Nephron (organoid): ENCODE measurements around the gene ITGA1.

ENCODE experiments used
- H3K27ac Mint-ChIP-seq, 3 experiments: 2 replicates each; pipeline ENCODE4 v1.8.0; 2020; ENCODE audit warnings: mixed read lengths in 3 of 3, mild to moderate bottlenecking in 2 of 3, moderate library complexity in 1 of 3
- H3K27me3 Mint-ChIP-seq: 2 replicates; pipeline ENCODE4 v1.8.0; 2021; ENCODE audit warnings: low read depth, mild to moderate bottlenecking, moderate library complexity, mixed read lengths
- H3K36me3 Mint-ChIP-seq: 2 replicates; pipeline ENCODE4 v1.8.0; 2020; ENCODE audit warnings: low read depth, mixed read lengths
- H3K4me1 Mint-ChIP-seq: 2 replicates; pipeline ENCODE4 v1.8.0; 2020; ENCODE audit warnings: mixed read lengths
- H3K4me3 Mint-ChIP-seq, 3 experiments: 2 replicates each; pipeline ENCODE4 v1.8.0; 2020; ENCODE audit warnings: mild to moderate bottlenecking in 3 of 3, mixed read lengths in 3 of 3, moderate library complexity in 2 of 3
- H3K9me3 Mint-ChIP-seq: 2 replicates; pipeline ENCODE4 v1.8.0; 2020; ENCODE audit warnings: mixed read lengths
- TF ChIP-seq, protein P1 (sequence below), 3 experiments: fragments of 200-600 bp; sonication (generic); IDR thresholded peaks; one replicate each; pipeline ENCODE4 v1.5.0; 2021; ENCODE audit warnings: antibody characterized with exemption in 3 of 3; ENCODE audit not compliant: unreplicated experiment in 3 of 3

ITGA1 gene

DNA sequence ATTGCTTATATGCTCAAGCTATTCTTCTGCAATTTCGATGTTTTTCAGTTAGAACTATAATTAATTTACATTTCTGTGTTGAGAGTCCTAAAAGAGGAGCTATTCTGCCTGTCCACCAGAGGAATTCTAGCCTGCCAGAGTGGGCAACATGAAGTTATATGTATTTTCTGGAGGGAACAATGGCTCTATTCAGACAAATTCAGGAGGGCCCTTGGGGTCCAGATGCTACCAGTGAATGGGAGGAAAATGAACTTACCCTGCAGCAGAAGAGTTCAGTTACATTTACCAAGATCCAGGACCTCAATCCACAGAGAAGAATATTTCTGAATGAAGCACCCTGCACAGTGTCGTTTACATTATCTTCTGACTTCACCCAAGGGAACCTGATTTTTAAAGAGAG is 80.7 kb downstream of the ITGA1 start:
- peaks cover 4% of the 10 kb centered on the region for H3K36me3 Mint-ChIP-seq
- H3K4me1 Mint-ChIP-seq: peaks cover 35% of the 10 kb centered on the region
- no peaks in the 10 kb centered on the region for H3K9me3 Mint-ChIP-seq
- TF ChIP-seq, protein P1, sequence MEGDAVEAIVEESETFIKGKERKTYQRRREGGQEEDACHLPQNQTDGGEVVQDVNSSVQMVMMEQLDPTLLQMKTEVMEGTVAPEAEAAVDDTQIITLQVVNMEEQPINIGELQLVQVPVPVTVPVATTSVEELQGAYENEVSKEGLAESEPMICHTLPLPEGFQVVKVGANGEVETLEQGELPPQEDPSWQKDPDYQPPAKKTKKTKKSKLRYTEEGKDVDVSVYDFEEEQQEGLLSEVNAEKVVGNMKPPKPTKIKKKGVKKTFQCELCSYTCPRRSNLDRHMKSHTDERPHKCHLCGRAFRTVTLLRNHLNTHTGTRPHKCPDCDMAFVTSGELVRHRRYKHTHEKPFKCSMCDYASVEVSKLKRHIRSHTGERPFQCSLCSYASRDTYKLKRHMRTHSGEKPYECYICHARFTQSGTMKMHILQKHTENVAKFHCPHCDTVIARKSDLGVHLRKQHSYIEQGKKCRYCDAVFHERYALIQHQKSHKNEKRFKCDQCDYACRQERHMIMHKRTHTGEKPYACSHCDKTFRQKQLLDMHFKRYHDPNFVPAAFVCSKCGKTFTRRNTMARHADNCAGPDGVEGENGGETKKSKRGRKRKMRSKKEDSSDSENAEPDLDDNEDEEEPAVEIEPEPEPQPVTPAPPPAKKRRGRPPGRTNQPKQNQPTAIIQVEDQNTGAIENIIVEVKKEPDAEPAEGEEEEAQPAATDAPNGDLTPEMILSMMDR (IDR thresholded peaks at IDR 0.05; ENCODE audit: unreplicated experiment in 3 of 3): no peak
- no peaks in the 10 kb centered on the region for H3K27me3 Mint-ChIP-seq
- no peak overlapping the region for H3K27ac Mint-ChIP-seq
- no peak overlapping the region for H3K4me3 Mint-ChIP-seq

DNA sequence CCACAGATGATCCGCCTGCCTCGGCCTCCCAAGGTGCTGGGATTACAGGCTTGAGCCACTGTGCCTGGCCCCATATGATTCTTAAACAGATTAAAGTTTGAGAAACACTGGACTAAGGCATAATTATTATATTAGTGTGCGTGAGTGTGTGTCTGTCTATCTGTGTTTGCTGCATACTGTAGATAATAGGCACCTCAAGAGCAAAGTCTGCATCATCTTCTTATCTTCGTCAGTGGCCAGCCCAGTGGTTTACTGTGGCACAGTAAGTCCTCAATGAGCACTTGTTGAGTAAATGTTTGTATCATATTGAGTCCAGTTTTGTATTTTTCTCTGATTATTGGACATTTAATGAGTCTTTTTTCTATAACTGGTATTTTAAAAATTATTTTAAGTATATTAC is 81.7 kb downstream of the ITGA1 start:
- Mint-ChIP-seq H3K9me3 (no peaks in the 10 kb centered on the region), H3K27me3 (no peaks in the 10 kb centered on the region), H3K4me1 (peaks cover 26% of the 10 kb centered on the region), H3K36me3 (peaks cover 3% of the 10 kb centered on the region), H3K27ac (no peak overlapping the region), H3K4me3 (no peak overlapping the region)
- TF ChIP-seq, protein P1 (IDR thresholded peaks at IDR 0.05; ENCODE audit: unreplicated experiment in 3 of 3): no peak

DNA sequence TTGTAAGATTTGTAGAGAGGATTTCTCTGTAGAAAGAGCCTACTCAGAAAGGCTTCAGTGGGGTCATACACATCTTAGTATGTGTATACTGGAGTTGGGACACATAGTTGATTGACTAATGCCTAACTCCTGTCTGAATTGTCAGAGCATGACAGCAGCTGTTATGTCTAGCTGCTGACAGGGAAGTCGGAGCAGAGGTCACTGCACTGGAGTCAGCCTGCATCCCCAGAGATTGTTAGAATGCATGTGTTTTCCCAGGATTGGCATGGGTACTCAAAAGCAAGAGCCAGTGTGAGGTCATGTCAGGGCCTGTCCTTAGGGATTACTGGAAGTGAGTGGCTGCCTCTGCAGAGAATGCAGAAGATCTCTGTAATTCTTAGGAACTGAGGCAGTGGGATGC is 82.7 kb downstream of the ITGA1 start:
- Mint-ChIP-seq H3K36me3 (no peaks in the 10 kb centered on the region), H3K27me3 (no peaks in the 10 kb centered on the region), H3K4me1 (peaks cover 21% of the 10 kb centered on the region), H3K27ac (peak overlapping the region; percentile 60 to 68 (median 61)), H3K4me3 (no peak overlapping the region), H3K9me3 (no peaks in the 10 kb centered on the region)
- TF ChIP-seq, protein P1 (IDR thresholded peaks at IDR 0.05; ENCODE audit: unreplicated experiment in 3 of 3): no peak

DNA sequence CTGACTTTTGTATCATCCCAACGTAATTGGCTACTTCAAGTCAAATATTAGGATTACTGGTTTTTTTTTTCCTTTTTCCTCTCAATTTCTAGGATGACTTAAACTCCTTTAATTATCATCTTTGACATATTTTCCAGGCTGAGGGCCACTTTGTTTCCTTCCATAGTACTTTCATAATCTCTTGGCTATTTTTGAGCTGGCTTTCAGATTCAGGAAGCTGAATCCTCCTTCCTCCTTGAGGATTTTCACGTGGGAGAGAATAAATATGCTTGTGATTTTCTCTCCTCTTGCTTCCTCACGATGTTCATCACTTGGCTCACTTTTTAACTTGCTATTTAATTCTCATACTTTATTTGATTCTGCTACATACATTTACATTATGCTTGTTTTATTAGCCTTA is 88.1 kb downstream of the ITGA1 start:
- Mint-ChIP-seq H3K27me3 (peaks cover 3% of the 10 kb centered on the region), H3K27ac (no peak overlapping the region), H3K4me3 (no peak overlapping the region), H3K4me1 (peaks cover 32% of the 10 kb centered on the region), H3K36me3 (no peaks in the 10 kb centered on the region), H3K9me3 (no peaks in the 10 kb centered on the region)
- TF ChIP-seq, protein P1 (IDR thresholded peaks at IDR 0.05; ENCODE audit: unreplicated experiment in 3 of 3): no peak

DNA sequence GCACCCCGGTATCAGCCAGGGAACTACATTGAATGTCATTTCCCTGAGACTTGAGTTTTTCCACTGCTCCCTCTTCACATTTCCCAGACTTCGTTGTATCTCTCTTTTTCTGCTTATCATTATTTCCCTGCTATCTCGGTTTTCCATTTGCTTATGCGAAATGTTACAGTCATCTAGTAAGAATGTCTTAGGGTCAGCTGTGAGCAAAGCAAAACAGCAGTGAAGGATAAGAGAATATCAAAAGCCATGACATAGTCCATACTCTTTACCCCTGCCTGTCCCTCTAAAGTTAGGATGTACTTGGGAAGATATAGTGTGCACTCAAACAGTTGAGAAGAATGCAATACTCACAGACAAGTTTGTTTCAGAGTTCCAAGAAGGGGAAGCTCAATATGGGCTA is 88.7 kb downstream of the ITGA1 start:
- no peaks in the 10 kb centered on the region for H3K36me3 Mint-ChIP-seq
- TF ChIP-seq, protein P1 (IDR thresholded peaks at IDR 0.05; ENCODE audit: unreplicated experiment in 3 of 3): no peak
- H3K4me1 Mint-ChIP-seq: peaks cover 32% of the 10 kb centered on the region
- no peaks in the 10 kb centered on the region for H3K9me3 Mint-ChIP-seq
- H3K27ac Mint-ChIP-seq: peak overlapping the region in 1 of 3 experiments; percentile 10
- no peak overlapping the region for H3K4me3 Mint-ChIP-seq
- H3K27me3 Mint-ChIP-seq: peaks cover 3% of the 10 kb centered on the region

DNA sequence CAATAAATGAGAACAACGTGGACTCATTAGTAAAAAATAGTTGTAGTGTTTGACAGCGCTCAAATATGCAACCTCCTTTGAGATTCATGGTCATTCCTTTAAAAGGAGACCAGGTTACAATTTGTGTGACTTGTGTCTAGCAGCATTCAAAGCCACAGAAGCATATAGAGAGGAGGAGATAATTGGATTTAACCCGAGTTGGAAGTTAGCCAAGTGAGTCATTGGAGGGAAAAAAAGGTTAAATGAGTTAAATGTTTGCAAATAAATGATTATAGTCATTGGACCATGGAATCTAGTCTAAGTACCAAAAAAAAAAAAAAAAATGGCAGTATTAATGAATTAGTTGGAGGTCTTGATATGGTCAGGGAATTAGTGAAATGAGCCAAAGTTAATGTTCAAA is 90.9 kb downstream of the ITGA1 start:
- Mint-ChIP-seq H3K27me3 (peaks cover 3% of the 10 kb centered on the region), H3K4me3 (no peak overlapping the region), H3K27ac (peak overlapping the region in 2 of 3 experiments; percentile 1 to 52), H3K9me3 (no peaks in the 10 kb centered on the region), H3K4me1 (peaks cover 24% of the 10 kb centered on the region), H3K36me3 (peaks cover under 1% of the 10 kb centered on the region)
- TF ChIP-seq, protein P1 (IDR thresholded peaks at IDR 0.05; ENCODE audit: unreplicated experiment in 3 of 3): no peak
